Measurements from ENCODE around the gene BAX. TPM values are rescaled to one million over a fixed set of nuclear protein-coding genes. Genes with fewer than 3 reads are reported as not detected.

The BAX gene
- 278 and 640 TPM in 2 replicates for polyA plus RNA-seq (2012; rRNA removed)
- polyA plus RNA-seq (2012; cell fraction: cytosol; rRNA removed): 233 and 284 TPM in 2 replicates
- 332 and 395 TPM in 2 replicates for polyA plus RNA-seq (2012; cell fraction: nucleus; rRNA removed)

GRCh38 chr19:48954595-48955307 is at the start of gene BAX:
BAX (plus strand) TSS chr19:48954875; CDS start chr19:48954929, 54 bp downstream.
- Histone ChIP-seq H3K27ac (ENCODE audit: low read depth in 2 of 2, low read length in 1 of 2) (peak within 1 kb of the TSS; percentile 83 to 86), H3K9me3 (no peaks in the 10 kb centered on the region), H4K20me1 (ENCODE audit: insufficient read depth) (no peaks in the 10 kb centered on the region), H3K79me2 (ENCODE audit: insufficient read depth) (peaks cover 41% of the 10 kb centered on the region), H3K27me3 (ENCODE audit: insufficient read depth) (no peaks in the 10 kb centered on the region), H3K9me2 (no peaks in the 10 kb centered on the region), H3K4me1 (ENCODE audit: control insufficient read depth in 1 of 2, insufficient read depth in 2 of 2, low read depth in 1 of 2, low read length in 1 of 2) (peaks cover 8 to 10% of the 10 kb centered on the region in 2 experiments; a peak in 2 of 4 replicates), H3K4me3 (ENCODE audit: low read depth in 2 of 2, low read length in 1 of 2) (peak within 1 kb of the TSS; percentile 76 to 80), H3K4me2 (peak within 1 kb of the TSS; percentile 92), H3F3A (replicated peaks; ENCODE audit: insufficient read depth) (peaks cover 8% of the 10 kb centered on the region), H3K9ac (peak within 1 kb of the TSS; percentile 97), H3K36me3 (replicated peaks in 1 of 2; ENCODE audit: control insufficient read depth in 1 of 2, insufficient read depth in 2 of 2, low read length in 1 of 2) (peaks cover 8 to 27% of the 10 kb centered on the region in 2 experiments), H2AFZ (ENCODE audit: low read depth) (peak within 1 kb of the TSS; percentile 100)
- peak; percentile 99 for DNase-seq
- POLR2A ChIA-PET: interaction anchor here (1.0 to 1.6 kb wide), 4 partner anchors 10 to 83 kb away, joined by 4 to 11 read pairs (median 5); partner anchors contain the start of genes DHDH, NUCB1 and PPP1R15A
- WGBS (ENCODE audit: low lambda C conversion rate): 2% methylated on average over 17 of the region's 71 CpGs
- CTCF ChIA-PET: interaction anchor here (0.7 to 2.6 kb wide), 7 partner anchors 16 to 309 kb away, joined by 3 to 7 read pairs (median 3); partner anchors contain the start of genes CA11 and HSD17B14
- no peak for TF ChIP-seq TEAD4 (IDR thresholded peaks at IDR 0.05; ENCODE audit: borderline replicate concordance, insufficient read depth)
- TF ChIP-seq USF2 (IDR thresholded peaks at IDR 0.05; ENCODE audit: borderline replicate concordance, low read depth, low read length): peak; percentile 100
- TF ChIP-seq POLR2AphosphoS5 (IDR thresholded peaks at IDR 0.05; ENCODE audit: low read depth, low read length): peak; percentile 78
- TF ChIP-seq GABPA (IDR thresholded peaks at IDR 0.05; ENCODE audit: low read depth): no peak
- peak; percentile 77 for TF ChIP-seq MAX (IDR thresholded peaks at IDR 0.05; ENCODE audit: low read depth)
- TF ChIP-seq CHD2 (IDR thresholded peaks at IDR 0.05; ENCODE audit: low read length, partially characterized antibody): peak; percentile 92
- TF ChIP-seq EP300 (IDR thresholded peaks at IDR 0.05; ENCODE audit: borderline replicate concordance in 1 of 2, low read depth in 1 of 2, low read length in 1 of 2): peak; percentile 13 to 20; a peak in 1 of 4 replicates
- TF ChIP-seq, protein P1, sequence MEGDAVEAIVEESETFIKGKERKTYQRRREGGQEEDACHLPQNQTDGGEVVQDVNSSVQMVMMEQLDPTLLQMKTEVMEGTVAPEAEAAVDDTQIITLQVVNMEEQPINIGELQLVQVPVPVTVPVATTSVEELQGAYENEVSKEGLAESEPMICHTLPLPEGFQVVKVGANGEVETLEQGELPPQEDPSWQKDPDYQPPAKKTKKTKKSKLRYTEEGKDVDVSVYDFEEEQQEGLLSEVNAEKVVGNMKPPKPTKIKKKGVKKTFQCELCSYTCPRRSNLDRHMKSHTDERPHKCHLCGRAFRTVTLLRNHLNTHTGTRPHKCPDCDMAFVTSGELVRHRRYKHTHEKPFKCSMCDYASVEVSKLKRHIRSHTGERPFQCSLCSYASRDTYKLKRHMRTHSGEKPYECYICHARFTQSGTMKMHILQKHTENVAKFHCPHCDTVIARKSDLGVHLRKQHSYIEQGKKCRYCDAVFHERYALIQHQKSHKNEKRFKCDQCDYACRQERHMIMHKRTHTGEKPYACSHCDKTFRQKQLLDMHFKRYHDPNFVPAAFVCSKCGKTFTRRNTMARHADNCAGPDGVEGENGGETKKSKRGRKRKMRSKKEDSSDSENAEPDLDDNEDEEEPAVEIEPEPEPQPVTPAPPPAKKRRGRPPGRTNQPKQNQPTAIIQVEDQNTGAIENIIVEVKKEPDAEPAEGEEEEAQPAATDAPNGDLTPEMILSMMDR (IDR thresholded peaks at IDR 0.05): no peak
- TF ChIP-seq TAF1 (IDR thresholded peaks at IDR 0.05; ENCODE audit: borderline replicate concordance, low read depth, low read length): peak; percentile 65; the same call in 1 of the 2 replicates
- TF ChIP-seq, protein P2, sequence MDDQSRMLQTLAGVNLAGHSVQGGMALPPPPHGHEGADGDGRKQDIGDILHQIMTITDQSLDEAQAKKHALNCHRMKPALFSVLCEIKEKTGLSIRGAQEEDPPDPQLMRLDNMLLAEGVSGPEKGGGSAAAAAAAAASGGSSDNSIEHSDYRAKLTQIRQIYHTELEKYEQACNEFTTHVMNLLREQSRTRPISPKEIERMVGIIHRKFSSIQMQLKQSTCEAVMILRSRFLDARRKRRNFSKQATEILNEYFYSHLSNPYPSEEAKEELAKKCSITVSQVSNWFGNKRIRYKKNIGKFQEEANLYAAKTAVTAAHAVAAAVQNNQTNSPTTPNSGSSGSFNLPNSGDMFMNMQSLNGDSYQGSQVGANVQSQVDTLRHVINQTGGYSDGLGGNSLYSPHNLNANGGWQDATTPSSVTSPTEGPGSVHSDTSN (IDR thresholded peaks at IDR 0.05): peak; percentile 66
- TF ChIP-seq EZH2phosphoT487 (IDR thresholded peaks at IDR 0.05; ENCODE audit: borderline replicate concordance, low read depth): no peak
- peak; percentile 85 for TF ChIP-seq RCOR1 (IDR thresholded peaks at IDR 0.05; ENCODE audit: low read length)
- TF ChIP-seq, protein P3, sequence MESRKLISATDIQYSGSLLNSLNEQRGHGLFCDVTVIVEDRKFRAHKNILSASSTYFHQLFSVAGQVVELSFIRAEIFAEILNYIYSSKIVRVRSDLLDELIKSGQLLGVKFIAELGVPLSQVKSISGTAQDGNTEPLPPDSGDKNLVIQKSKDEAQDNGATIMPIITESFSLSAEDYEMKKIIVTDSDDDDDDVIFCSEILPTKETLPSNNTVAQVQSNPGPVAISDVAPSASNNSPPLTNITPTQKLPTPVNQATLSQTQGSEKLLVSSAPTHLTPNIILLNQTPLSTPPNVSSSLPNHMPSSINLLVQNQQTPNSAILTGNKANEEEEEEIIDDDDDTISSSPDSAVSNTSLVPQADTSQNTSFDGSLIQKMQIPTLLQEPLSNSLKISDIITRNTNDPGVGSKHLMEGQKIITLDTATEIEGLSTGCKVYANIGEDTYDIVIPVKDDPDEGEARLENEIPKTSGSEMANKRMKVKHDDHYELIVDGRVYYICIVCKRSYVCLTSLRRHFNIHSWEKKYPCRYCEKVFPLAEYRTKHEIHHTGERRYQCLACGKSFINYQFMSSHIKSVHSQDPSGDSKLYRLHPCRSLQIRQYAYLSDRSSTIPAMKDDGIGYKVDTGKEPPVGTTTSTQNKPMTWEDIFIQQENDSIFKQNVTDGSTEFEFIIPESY (IDR thresholded peaks at IDR 0.05; ENCODE audit: borderline replicate concordance, low read depth): peak; percentile 88; the same call in 1 of the 2 replicates
- no peak for TF ChIP-seq SMC3 (IDR thresholded peaks at IDR 0.05; ENCODE audit: low read depth, low read length)
- TF ChIP-seq YY1 (IDR thresholded peaks at IDR 0.05; ENCODE audit: low read depth): peak; percentile 97
- TF ChIP-seq RAD21 (IDR thresholded peaks at IDR 0.05; ENCODE audit: low read length): 0 out of 2 replicates have a peak, but pooled peaks have one; percentile 1
- peak; percentile 100 for TF ChIP-seq USF1 (IDR thresholded peaks at IDR 0.05; ENCODE audit: borderline replicate concordance, low read depth)
- no peak for TF ChIP-seq FOXJ3 (CRISPR knock-in tag; IDR thresholded peaks at IDR 0.05)
- no peak for TF ChIP-seq NFIC (IDR thresholded peaks at IDR 0.05; ENCODE audit: borderline replicate concordance)
- TF ChIP-seq SIN3A (IDR thresholded peaks at IDR 0.05; ENCODE audit: borderline replicate concordance, low read depth, low read length): peak; percentile 71; the same call in 1 of the 2 replicates

Measured in SK-N-SH (cell line).